ENCODE results near the gene SWT1. TPM values are rescaled to one million over a fixed set of nuclear protein-coding genes. Genes with fewer than 3 reads are reported as not detected.

Gene SWT1
- total and polyA plus RNA-seq, 9 of the 15 experiments (the other 6 are each of a cell fraction or from before 2014, with no cell fraction given), result 1.5 to 3.4 (median 2.3) TPM

DNA sequence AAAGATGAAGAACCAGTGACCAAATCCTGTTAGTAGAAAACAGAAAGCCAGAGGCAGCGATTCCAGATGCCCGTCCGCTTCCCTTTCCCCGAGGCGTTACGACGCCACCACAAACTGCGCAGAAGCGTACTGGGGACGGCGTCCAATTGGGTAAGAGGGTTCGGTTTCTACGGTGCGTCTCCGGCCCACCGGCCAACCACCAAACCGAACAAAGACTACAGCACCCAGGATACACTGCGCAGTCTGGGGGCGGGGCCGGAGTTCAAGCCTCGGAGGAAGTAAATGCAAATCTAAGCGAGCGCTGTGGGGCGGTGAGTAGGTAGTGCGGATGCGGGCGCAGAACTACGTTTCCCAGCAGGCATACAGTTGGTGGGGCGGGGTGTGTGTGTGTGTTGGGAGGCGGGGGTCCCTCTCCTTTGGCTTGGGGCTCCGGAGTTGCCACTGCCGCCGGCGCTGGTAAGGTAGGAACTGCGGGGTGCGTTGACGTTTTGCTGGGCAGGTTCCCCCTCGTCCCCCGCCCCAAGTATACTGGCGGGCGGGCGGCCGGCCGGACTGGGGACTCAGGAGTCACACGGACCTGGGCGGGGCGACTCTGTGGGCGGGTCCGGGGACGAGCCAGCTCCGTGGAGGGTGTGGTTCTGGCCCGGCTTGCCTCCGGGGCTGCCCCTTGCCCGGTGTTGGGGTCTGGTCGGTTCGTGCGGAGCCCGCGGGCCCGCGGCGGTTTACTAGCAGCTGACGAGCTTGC is at the start of gene SWT1, which contains the start of gene TRMT1L (continued):
- TF ChIP-seq RNF2 (IDR thresholded peaks at IDR 0.05) (no peak), SMAD3 (CRISPR knock-in tag; conservative IDR thresholded peaks at IDR 0.05) (no peak), ATF1 (CRISPR knock-in tag; IDR thresholded peaks at IDR 0.05) (no peak), ATF1 (tag; IDR thresholded peaks at IDR 0.05) (peak; percentile 91), POLR2AphosphoS5 (IDR thresholded peaks at IDR 0.05; ENCODE audit: control insufficient read depth, insufficient read depth, low read depth, low read length) (peak; percentile 95), ZNF274 (IDR thresholded peaks at IDR 0.05; ENCODE audit: borderline replicate concordance, low read depth, low read length) (no peak), HNRNPLL (IDR thresholded peaks at IDR 0.05; ENCODE audit: low read depth, low read length, poor library complexity, severe bottlenecking) (peak; percentile 97), CBX5 (IDR thresholded peaks at IDR 0.05; ENCODE audit: borderline replicate concordance, low read depth) (0 out of 2 replicates have a peak, but pooled peaks have one; percentile 7), ZNF121 (CRISPR knock-in tag; conservative IDR thresholded peaks at IDR 0.05) (no peak), SLC30A9 (CRISPR knock-in tag; IDR thresholded peaks at IDR 0.05) (no peak), SP2 (IDR thresholded peaks at IDR 0.05; ENCODE audit: extremely low read depth, low read depth, low read length, poor library complexity, severe bottlenecking) (no peak), ATF7 (IDR thresholded peaks at IDR 0.05) (peak; percentile 86), TCF3 (CRISPR knock-in tag; IDR thresholded peaks at IDR 0.05) (peak; percentile 21; the same call in 1 of the 2 replicates), ZNF668 (CRISPR knock-in tag; IDR thresholded peaks at IDR 0.05) (no peak), NCOA1 (IDR thresholded peaks at IDR 0.05; ENCODE audit: low read depth) (peak; percentile 89), ZMIZ1 (IDR thresholded peaks at IDR 0.05; ENCODE audit: low read depth in 2 of 2, low read length in 2 of 2) (peak in 1 of 2 experiments; percentile 33; a peak in 1 of 4 replicates), PREB (CRISPR knock-in tag; IDR thresholded peaks at IDR 0.05) (no peak), SPI1 (IDR thresholded peaks at IDR 0.05; ENCODE audit: borderline replicate concordance, low read depth, low read length) (peak; percentile 72)
- TF ChIP-seq, protein P1, sequence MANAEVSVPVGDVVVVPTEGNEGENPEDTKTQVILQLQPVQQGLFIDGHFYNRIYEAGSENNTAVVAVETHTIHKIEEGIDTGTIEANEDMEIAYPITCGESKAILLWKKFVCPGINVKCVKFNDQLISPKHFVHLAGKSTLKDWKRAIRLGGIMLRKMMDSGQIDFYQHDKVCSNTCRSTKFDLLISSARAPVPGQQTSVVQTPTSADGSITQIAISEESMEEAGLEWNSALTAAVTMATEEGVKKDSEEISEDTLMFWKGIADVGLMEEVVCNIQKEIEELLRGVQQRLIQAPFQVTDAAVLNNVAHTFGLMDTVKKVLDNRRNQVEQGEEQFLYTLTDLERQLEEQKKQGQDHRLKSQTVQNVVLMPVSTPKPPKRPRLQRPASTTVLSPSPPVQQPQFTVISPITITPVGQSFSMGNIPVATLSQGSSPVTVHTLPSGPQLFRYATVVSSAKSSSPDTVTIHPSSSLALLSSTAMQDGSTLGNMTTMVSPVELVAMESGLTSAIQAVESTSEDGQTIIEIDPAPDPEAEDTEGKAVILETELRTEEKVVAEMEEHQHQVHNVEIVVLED (CRISPR knock-in tag; IDR thresholded peaks at IDR 0.05), result peak; percentile 77; the same call in 1 of the 2 replicates
- TF ChIP-seq, protein P2, sequence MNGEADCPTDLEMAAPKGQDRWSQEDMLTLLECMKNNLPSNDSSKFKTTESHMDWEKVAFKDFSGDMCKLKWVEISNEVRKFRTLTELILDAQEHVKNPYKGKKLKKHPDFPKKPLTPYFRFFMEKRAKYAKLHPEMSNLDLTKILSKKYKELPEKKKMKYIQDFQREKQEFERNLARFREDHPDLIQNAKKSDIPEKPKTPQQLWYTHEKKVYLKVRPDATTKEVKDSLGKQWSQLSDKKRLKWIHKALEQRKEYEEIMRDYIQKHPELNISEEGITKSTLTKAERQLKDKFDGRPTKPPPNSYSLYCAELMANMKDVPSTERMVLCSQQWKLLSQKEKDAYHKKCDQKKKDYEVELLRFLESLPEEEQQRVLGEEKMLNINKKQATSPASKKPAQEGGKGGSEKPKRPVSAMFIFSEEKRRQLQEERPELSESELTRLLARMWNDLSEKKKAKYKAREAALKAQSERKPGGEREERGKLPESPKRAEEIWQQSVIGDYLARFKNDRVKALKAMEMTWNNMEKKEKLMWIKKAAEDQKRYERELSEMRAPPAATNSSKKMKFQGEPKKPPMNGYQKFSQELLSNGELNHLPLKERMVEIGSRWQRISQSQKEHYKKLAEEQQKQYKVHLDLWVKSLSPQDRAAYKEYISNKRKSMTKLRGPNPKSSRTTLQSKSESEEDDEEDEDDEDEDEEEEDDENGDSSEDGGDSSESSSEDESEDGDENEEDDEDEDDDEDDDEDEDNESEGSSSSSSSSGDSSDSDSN (IDR thresholded peaks at IDR 0.05; ENCODE audit: borderline replicate concordance in 1 of 2, low read depth in 2 of 2, low read length in 2 of 2), result 0 out of 4 replicates have a peak, but pooled peaks of 1 of the 2 experiments have one; percentile 20
